Measurements from ENCODE around the gene CCNY. TPM values are rescaled to one million over a fixed set of nuclear protein-coding genes. Genes with fewer than 3 reads are reported as not detected.

CCNY gene
- total and polyA plus RNA-seq, 2 of the 4 experiments (the other 2 are of a cell fraction): 38.0 to 131 TPM

- H2BK120ac ChIP-seq (ENCODE audit: low read depth, low read length): no peak overlapping the region
- peaks cover 1% of the 10 kb centered on the region; the same call in 1 of the 2 replicates for H3K4me1 ChIP-seq (ENCODE audit: control insufficient read depth, insufficient read depth, low read length)
- DNase-seq: no peak
- no peak overlapping the region for H3K18ac ChIP-seq (ENCODE audit: low read depth, low read length)
- H2AK5ac ChIP-seq (ENCODE audit: low read depth, low read length): no peak overlapping the region
- no peak overlapping the region for H2BK15ac ChIP-seq (ENCODE audit: low read depth, low read length)
- peaks cover 5% of the 10 kb centered on the region; the same call in 1 of the 2 replicates for H3K9me3 ChIP-seq (ENCODE audit: control insufficient read depth, insufficient read depth, low read length)
- H3K56ac ChIP-seq (ENCODE audit: extremely low read depth, insufficient read depth, low read length): no peak overlapping the region
- H3K4me3 ChIP-seq (ENCODE audit: insufficient read depth, low read depth, low read length): no peak overlapping the region
- ChIA-PET POLR2A (ENCODE audit: unreplicated experiment) (no interaction called here), CTCF (no interaction called here)
- H3K4me2 ChIP-seq (ENCODE audit: low read depth, low read length): no peak overlapping the region
- no CpG with 5 or more reads among the region's 3 CpGs for whole genome bisulfite sequencing, 2 experiments (ENCODE audit: extremely low coverage in 2 of 2, insufficient read length in 1 of 2)
- in situ Hi-C loops (cut with MboI; ENCODE audit: low sequenced_read_pairs): no loop called here
- intact Hi-C loops (cut with micrococcal nuclease): no loop called here
- no peak overlapping the region for H4K5ac ChIP-seq (ENCODE audit: low read depth, low read length)
- no peak overlapping the region for H4K91ac ChIP-seq (ENCODE audit: insufficient read depth, low read depth, low read length)
- no peak overlapping the region for H3K14ac ChIP-seq (replicated peaks; ENCODE audit: low read depth, low read length)
- no peak overlapping the region for H3K9ac ChIP-seq (ENCODE audit: low read depth, low read length)
- ATAC-seq (ENCODE audit: low read depth): no peak
- H3K23ac ChIP-seq (ENCODE audit: low read depth, low read length): no peak overlapping the region
- dilution Hi-C loops (cut with HindIII; ENCODE audit: low sequenced_read_pairs, unreplicated experiment): no loop called here
- TF ChIP-seq ELK1 (IDR thresholded peaks at IDR 0.05; ENCODE audit: borderline replicate concordance, low read depth, low read length): no peak
- TF ChIP-seq CEBPB (IDR thresholded peaks at IDR 0.05; ENCODE audit: low read depth, low read length): no peak
- no peak for TF ChIP-seq NFE2L2 (IDR thresholded peaks at IDR 0.05; ENCODE audit: low read depth, low read length)
- no peak for TF ChIP-seq MXI1 (IDR thresholded peaks at IDR 0.05; ENCODE audit: borderline replicate concordance, low read depth, low read length)
- no peak for TF ChIP-seq CHD1 (IDR thresholded peaks at IDR 0.05; ENCODE audit: low read depth, low read length)
- TF ChIP-seq CTCF (conservative IDR thresholded peaks at IDR 0.05; ENCODE audit: low read depth, low read length): no peak
- TF ChIP-seq RFX5 (IDR thresholded peaks at IDR 0.05; ENCODE audit: low read depth, low read length): no peak
- no peak for TF ChIP-seq MAZ (IDR thresholded peaks at IDR 0.05; ENCODE audit: borderline replicate concordance, low read depth, low read length)
- no peak overlapping the region for H2AFZ ChIP-seq (replicated peaks; ENCODE audit: low read length, poor library complexity)
- no peak overlapping the region for H3K27ac ChIP-seq (ENCODE audit: insufficient read depth, low read length)
- H4K8ac ChIP-seq (ENCODE audit: low read depth in 2 of 2, low read length in 2 of 2): no peak overlapping the region
- H3K79me1 ChIP-seq (ENCODE audit: low read depth in 1 of 2, low read length in 2 of 2): peaks cover 7 to 38% of the 10 kb centered on the region in 2 experiments; a peak in 3 of 4 replicates
- no peak overlapping the region for H3K4ac ChIP-seq (ENCODE audit: low read depth, low read length)
- peaks cover 45% of the 10 kb centered on the region for H3K36me3 ChIP-seq (ENCODE audit: control insufficient read depth, insufficient read depth, low read length)
- no TSS peak for BruUV-seq (replicated peaks)
- H3K27me3 ChIP-seq (ENCODE audit: control insufficient read depth, insufficient read depth, low read length): no peaks in the 10 kb centered on the region
- peaks cover 2% of the 10 kb centered on the region; the same call in 1 of the 2 replicates for H4K20me1 ChIP-seq (ENCODE audit: insufficient read depth, low read length)
- H2BK20ac ChIP-seq (ENCODE audit: low read depth, low read length): no peak overlapping the region
- H2BK5ac ChIP-seq (ENCODE audit: low read depth, low read length, poor library complexity, severe bottlenecking): no peak overlapping the region
- no peak overlapping the region for H2AK9ac ChIP-seq (replicated peaks; ENCODE audit: low read depth, low read length, poor library complexity)
- H3K9me1 ChIP-seq (ENCODE audit: insufficient read depth, low read length): 0 out of 2 replicates have a peak, but pooled peaks cover 11% of the 10 kb centered on the region
These were observed 198.8 kb downstream of the CCNY start for GRCh38 chr10:35535136-35535535.
